ENCODE results near the gene DCANP1. TPM values are rescaled to one million over a fixed set of nuclear protein-coding genes. Genes with fewer than 3 reads are reported as not detected.
A peak's percentile ranks its signal among the peaks of the same experiment; 100 is the strongest.

Gene DCANP1
- total RNA-seq, 4 donors from 2014 or later: 0.26 TPM; not detected in 3

GRCh38 chr5:135429301-135430134 lies 17.6 kb downstream of the DCANP1 start:
- no peak for TF ChIP-seq POLR2A (IDR thresholded peaks at IDR 0.05; ENCODE audit: low read depth)
- TF ChIP-seq, protein P1, sequence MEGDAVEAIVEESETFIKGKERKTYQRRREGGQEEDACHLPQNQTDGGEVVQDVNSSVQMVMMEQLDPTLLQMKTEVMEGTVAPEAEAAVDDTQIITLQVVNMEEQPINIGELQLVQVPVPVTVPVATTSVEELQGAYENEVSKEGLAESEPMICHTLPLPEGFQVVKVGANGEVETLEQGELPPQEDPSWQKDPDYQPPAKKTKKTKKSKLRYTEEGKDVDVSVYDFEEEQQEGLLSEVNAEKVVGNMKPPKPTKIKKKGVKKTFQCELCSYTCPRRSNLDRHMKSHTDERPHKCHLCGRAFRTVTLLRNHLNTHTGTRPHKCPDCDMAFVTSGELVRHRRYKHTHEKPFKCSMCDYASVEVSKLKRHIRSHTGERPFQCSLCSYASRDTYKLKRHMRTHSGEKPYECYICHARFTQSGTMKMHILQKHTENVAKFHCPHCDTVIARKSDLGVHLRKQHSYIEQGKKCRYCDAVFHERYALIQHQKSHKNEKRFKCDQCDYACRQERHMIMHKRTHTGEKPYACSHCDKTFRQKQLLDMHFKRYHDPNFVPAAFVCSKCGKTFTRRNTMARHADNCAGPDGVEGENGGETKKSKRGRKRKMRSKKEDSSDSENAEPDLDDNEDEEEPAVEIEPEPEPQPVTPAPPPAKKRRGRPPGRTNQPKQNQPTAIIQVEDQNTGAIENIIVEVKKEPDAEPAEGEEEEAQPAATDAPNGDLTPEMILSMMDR (IDR thresholded peaks at IDR 0.05): no peak
- DNase-seq (ENCODE audit: extremely low spot score): no peak
- intact Hi-C loops (cut with DNase I): no loop called here
- peaks cover 0 to 12% (median 4%) of the 10 kb centered on the region in 4 donors for H3K9me3 ChIP-seq
- H3K4me3 ChIP-seq: no peak overlapping the region
- H3K27me3 ChIP-seq: peaks cover 0 to 10% (median 0%) of the 10 kb centered on the region in 4 donors
- peaks cover 0 to 9% (median 0%) of the 10 kb centered on the region in 4 donors for H3K4me1 ChIP-seq
- no peak overlapping the region for H3K27ac ChIP-seq (replicated peaks in 1 of 4)
- WGBS: 78% methylated on average over 12 of the region's 12 CpGs
- no peaks in the 10 kb centered on the region for H3K36me3 ChIP-seq

DNA sequence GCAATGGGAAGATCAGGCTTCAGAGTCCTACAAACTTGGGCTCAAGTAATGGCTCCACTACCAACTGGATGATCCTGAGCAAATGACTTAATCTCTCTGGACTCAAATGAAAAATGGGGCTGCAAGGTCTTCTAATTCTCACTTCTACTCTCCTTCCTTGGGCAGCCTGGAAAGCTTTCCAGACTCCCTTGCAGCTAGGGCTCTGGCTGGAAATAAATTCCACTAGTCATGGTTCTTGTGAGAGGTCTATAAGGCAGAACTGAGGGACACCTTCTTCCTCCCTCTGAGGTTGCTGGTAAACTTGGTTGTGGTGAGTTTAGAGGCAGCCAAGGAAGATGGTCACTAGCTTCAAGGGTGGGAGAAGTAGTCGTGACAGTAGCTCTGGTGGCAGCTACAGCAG lies 18.6 kb downstream of the DCANP1 start:
- Histone ChIP-seq H3K9me3 (peaks cover 0 to 12% (median 4%) of the 10 kb centered on the region in 4 donors), H3K36me3 (no peaks in the 10 kb centered on the region), H3K27ac (replicated peaks in 1 of 4) (no peak overlapping the region), H3K27me3 (peaks cover 0 to 5% (median 0%) of the 10 kb centered on the region in 4 donors), H3K4me3 (no peak overlapping the region), H3K4me1 (peaks cover 0 to 5% (median 0%) of the 10 kb centered on the region in 4 donors)
- TF ChIP-seq POLR2AphosphoS5 (IDR thresholded peaks at IDR 0.05) (no peak), EP300 (IDR thresholded peaks at IDR 0.05) (no peak), POLR2A (IDR thresholded peaks at IDR 0.05; ENCODE audit: low read depth) (no peak)
- TF ChIP-seq, protein P1 (IDR thresholded peaks at IDR 0.05): no peak
- 88% methylated on average over 1 of the region's 1 CpG for WGBS
- intact Hi-C loops (cut with DNase I): no loop called here
- no peak for DNase-seq (ENCODE audit: extremely low spot score)

DNA sequence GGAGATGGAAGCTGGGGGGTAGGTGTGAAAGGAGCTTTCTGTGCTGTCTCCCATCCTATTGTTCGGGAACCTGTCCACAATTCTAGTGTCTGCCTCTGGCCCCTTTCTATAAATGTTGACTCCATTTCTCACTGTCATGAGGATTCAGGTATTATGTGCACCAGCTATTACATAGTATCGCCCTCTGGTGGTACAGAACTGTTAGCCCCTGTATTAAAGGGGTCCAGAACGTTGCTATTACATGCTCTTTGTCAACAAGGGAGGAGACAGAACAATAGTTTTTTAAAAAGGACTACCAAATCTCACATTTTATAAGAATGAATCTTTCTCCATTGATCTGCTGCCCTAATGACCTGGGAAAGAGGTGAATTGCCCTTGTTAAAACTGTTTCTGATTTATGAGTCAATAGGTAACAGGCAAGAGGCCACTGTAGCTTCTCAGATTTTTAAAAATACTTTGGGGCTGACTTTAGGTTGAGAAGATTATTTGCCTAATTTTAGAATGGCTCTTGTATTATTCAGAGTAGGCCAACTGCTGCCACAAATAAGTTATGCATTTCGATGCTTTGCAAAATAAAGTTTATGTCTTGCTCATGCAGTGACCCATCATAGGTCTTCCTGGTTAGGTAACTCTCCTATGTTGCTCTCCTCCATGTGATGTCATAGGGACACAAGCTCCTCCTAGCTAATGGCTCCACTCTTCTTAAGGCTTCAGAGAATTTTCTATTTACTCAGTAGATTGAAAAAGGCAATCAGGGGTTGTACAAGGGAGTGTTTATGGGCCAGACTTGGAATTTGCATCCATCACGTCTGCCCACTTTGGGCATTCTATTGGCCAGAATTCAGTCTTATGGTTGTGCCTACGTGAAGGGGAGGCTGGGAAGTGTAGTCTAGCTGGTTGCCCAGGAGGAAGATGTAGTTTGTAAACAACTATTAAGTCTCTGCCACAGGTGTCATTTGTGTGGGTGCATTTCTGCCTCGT lies 20.8 kb downstream of the DCANP1 start:
- intact Hi-C loops (cut with DNase I): no loop called here
- peaks cover 0 to 5% (median 0%) of the 10 kb centered on the region in 4 donors for H3K27me3 ChIP-seq
- H3K36me3 ChIP-seq: no peaks in the 10 kb centered on the region
- no peak overlapping the region for H3K4me3 ChIP-seq
- DNase-seq (ENCODE audit: extremely low spot score): no peak
- peaks cover 0 to 12% (median 4%) of the 10 kb centered on the region in 4 donors for H3K9me3 ChIP-seq
- H3K27ac ChIP-seq (replicated peaks in 1 of 4): no peak overlapping the region
- 50% methylated on average over 7 of the region's 7 CpGs for WGBS
- peaks cover 0 to 5% (median 0%) of the 10 kb centered on the region in 4 donors for H3K4me1 ChIP-seq
- TF ChIP-seq POLR2AphosphoS5 (IDR thresholded peaks at IDR 0.05) (no peak), POLR2A (IDR thresholded peaks at IDR 0.05; ENCODE audit: low read depth) (no peak)
- TF ChIP-seq, protein P1 (IDR thresholded peaks at IDR 0.05): peak; percentile 53 to 68 (median 54)

DNA sequence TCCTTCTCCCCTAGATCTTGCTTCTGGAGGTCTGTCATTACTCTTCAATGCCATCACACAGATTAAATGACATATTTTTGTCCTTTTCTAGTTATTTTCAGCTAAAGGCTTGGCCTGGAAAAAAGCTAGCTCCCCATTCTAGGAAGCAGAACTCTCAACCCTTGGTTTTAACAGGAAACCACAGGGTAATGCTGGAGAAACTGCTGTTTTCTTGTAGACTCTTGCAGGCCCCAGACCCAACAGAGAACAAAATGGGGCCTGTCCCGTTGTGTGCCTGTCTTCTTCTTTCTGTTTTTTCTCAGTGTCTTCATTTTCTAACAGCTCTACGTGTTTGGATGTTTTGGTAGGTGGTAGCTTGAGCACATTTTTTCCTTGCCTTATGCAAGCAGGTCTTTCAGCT lies 21.5 kb downstream of the DCANP1 start:
- H3K9me3 ChIP-seq: peaks cover 0 to 12% (median 4%) of the 10 kb centered on the region in 4 donors
- no peak overlapping the region for H3K27ac ChIP-seq (replicated peaks in 1 of 4)
- 49% methylated on average over 2 of the region's 2 CpGs for WGBS
- DNase-seq (ENCODE audit: extremely low spot score): no peak
- no peaks in the 10 kb centered on the region for H3K36me3 ChIP-seq
- H3K4me1 ChIP-seq: peaks cover 0 to 5% (median 0%) of the 10 kb centered on the region in 4 donors
- intact Hi-C loops (cut with DNase I): no loop called here
- peaks cover 0 to 5% (median 0%) of the 10 kb centered on the region in 4 donors for H3K27me3 ChIP-seq
- no peak overlapping the region for H3K4me3 ChIP-seq
- TF ChIP-seq, protein P1 (IDR thresholded peaks at IDR 0.05): no peak
- TF ChIP-seq POLR2AphosphoS5 (IDR thresholded peaks at IDR 0.05) (no peak), EP300 (IDR thresholded peaks at IDR 0.05) (no peak), POLR2A (IDR thresholded peaks at IDR 0.05; ENCODE audit: low read depth) (no peak)

Measured in esophagus muscularis mucosa (tissue), 4 donors.